H1 (cell line): ENCODE data around the gene CDV3. TPM values are rescaled to one million over a fixed set of nuclear protein-coding genes. Genes with fewer than 3 reads are reported as not detected.

Experiments used
- CTBP2 ChIP-seq: IDR thresholded peaks from 2 replicates; pipeline ENCODE4 v1.7.0; 2011; ENCODE audit warnings: borderline replicate concordance, mild to moderate bottlenecking, moderate library complexity, mixed read lengths, low read length; ENCODE audit not compliant: insufficient read depth, insufficient read length
- KDM4A ChIP-seq: IDR thresholded peaks from one replicate; pipeline ENCODE4 v1.7.1; 2012; ENCODE audit warnings: low read depth, mild to moderate bottlenecking, moderate library complexity, low read length, inconsistent platforms; ENCODE audit not compliant: severe bottlenecking
- POLR2A ChIP-seq, 2 experiments: IDR thresholded peaks; 1 replicate in 1 of 2; 2 replicates in 1 of 2; pipeline ENCODE4 v1.6.1; 2011; ENCODE audit warnings: low read depth in 2 of 2, low read length in 2 of 2, mild to moderate bottlenecking in 2 of 2; ENCODE audit errors: control extremely low read depth in 1 of 2
- SIRT6 ChIP-seq: IDR thresholded peaks from one replicate; pipeline ENCODE4 v1.7.1; 2012; ENCODE audit warnings: low read length, inconsistent platforms
- SP2 ChIP-seq: IDR thresholded peaks from 2 replicates; pipeline ENCODE4 v1.6.1; 2012; ENCODE audit warnings: mild to moderate bottlenecking, low read length, inconsistent platforms
- TEAD4 ChIP-seq: IDR thresholded peaks from 2 replicates; pipeline ENCODE4 v1.6.1; 2012; ENCODE audit warnings: low read depth, low read length, inconsistent platforms, mixed read lengths
- polyA plus RNA-seq, 7 experiments: library from polyadenylated mRNA; depleted of rRNA in 3 of 7; stranded (reverse) in 5 of 7; unstranded in 2 of 7; fragments of >200 nt in 5 of 7; fragments of 200-250 nt in 2 of 7; gene quantifications; 1 replicate in 5 of 7; 2 replicates in 1 of 7; 4 replicates in 1 of 7; pipeline versions ENCODE4 v1.2.1 to v1.2.3, GENCODE V29; 2011 to 2013; ENCODE audit warnings: missing spikeins in 2 of 7, mixed read lengths in 2 of 7
- total RNA-seq: library from RNA; stranded (reverse); fragmentation: NEBNext Ultra II Directional; extraction: Animal tissue kit (Norgen Biotek cat#: 25700); gene quantifications from 2 replicates; pipeline ENCODE4 v1.2.1, GENCODE V29; 2021
- TF ChIP-seq, protein P1 (sequence below): IDR thresholded peaks from 2 replicates; pipeline ENCODE4 v1.6.1; 2012; ENCODE audit warnings: inconsistent platforms

The CDV3 gene
- total and polyA plus RNA-seq, 2 of the 8 experiments (the other 6 are each of a cell fraction or from before 2014, with no cell fraction given), result 29.4 to 163 TPM

DNA sequence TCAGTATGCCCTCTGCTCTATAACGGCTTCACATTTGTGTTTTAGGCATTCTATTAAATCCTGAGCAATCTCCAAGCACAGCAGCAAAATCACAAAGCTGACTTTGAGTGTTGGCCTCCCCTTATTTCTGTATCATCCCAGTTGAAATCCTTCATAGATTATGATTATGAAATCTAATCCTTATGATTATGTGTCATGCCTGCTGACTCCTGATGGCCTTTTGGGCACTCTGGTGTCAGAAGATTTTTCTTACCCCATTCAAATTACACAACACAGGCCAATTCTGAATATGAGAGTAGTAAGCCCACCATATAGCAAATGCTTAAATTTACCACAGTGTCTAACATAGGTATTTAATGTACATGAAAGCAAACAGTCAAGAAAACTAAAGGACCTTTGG lies 34.3 kb downstream of the CDV3 start (continued):
- no peak for TF ChIP-seq TEAD4
- no peak for TF ChIP-seq POLR2A (IDR thresholded peaks at IDR 0.05; ENCODE audit: control extremely low read depth in 1 of 2, low read depth in 2 of 2, low read length in 2 of 2)
- TF ChIP-seq SP2, result no peak
- TF ChIP-seq, protein P1, sequence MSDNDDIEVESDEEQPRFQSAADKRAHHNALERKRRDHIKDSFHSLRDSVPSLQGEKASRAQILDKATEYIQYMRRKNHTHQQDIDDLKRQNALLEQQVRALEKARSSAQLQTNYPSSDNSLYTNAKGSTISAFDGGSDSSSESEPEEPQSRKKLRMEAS, result no peak
- TF ChIP-seq CTBP2, result no peak
- TF ChIP-seq KDM4A, result no peak
- no peak for TF ChIP-seq SIRT6
